Activated T-cell treated with anti-CD3 and anti-CD28 coated beads for 1 hour (primary cell): ENCODE data around the gene RAX2.
"Not testable (repeated sequence)": the region's sequence is repeated elsewhere in the genome, so short reads cannot be mapped to it uniquely, and the experiment has no call there.

Experiments used
- DNase-seq: peaks from one replicate; pipeline ENCODE4 v3.0.0-alpha.2; 2020; ENCODE audit warnings: low read depth

RAX2 gene

DNA sequence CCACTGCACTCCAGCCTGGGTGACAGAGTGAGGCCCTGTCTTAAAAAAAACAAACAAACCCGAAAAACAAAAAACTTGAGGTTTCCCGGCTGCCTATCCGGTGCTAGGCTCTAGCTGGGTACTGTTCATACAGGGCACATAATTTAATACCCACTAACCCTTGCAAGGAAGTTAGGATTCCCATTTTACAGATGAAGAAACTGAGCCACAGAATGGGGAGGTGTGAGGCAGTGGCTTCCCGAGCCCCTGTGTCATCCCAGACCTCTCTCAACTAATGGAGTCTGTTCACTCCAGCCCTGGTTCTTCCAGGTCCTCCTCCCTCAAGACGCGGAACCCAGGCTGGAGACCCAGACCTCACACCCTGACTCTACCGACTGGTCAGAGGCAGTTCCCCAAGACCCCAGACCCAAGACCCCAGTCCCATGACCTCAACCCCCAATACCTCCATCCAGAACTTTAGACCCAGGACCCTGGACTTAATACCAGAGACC, 11.1 kb downstream of the RAX2 start:
- DNase-seq = no peak

DNA sequence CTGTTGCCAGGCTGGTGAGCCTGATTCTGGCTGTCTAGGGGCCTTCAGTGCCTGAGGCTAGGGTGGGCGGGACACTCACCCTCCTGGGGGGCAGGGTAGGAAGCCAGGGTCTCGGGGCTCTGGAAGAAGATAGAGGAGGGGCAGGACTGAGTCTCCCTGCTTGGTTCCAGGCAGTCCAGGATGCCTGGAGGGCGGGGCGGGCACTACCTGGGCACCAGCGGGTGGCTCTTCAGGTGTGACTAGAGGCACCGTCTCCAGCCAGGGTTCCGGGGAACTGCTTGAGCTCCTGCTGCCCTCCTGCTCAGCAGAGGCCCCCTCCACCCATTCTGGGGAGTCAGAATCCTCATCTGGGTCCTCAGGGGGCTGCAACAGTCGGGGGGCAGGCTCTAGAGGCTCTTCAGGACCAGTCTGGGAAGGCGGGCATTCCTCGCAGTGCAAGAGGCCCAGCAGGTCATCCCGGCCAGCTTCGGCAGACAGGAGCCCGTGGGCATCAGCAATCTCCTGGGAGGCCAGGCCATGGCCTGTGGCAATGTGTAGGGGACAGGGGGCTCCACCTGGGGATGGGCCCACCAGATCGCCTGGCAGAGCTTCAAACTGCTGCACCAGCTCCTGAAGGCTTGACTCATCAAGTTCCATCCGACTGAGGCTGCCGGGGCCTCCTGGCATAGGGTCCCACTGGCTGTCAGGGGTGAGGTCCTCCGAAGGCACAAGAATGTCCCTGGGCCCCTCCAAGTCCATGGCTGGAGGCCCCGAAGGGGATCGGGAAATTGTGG, 12.4 kb downstream of the RAX2 start:
- no peak for DNase-seq

DNA sequence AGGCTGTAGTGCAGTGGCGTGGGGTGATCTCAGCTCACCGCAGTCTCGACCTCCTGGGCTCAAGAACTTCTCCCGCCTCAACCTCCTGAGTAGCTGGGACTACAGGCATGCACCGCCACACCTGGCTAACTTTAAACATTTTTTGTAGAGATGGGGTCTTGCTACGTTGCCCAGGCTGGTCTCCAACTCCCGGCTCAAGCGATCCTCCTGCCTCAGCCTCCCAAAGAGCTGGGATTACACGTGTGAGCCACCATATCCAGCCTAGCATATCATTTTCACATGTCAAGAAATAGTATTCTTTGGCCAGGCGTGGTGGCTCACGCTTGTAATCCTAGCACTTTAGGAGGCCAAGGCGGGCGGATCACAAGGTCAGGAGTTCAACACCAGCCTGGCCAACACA, 13.7 kb downstream of the RAX2 start:
- not testable (repeated sequence) for DNase-seq

DNA sequence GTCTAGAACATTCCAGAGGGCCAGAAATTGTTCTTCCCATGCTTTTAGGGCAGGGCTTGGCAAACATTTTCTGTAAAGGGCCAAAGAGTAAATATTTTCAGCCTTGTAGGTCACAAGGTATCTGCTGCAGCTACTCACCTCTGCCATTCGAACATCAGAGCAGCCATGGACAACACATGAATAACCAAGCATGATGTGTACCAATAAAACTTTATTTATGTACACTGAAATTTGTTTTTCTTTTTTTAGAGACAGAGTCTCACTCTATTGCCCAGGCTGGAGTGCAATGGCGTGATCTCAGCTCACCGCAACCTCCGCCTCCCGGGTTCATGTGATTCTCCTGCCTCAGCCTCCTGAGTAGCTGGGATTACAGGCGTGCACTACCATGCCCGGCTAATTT, 14.3 kb downstream of the RAX2 start:
- DNase-seq = not testable (repeated sequence)

DNA sequence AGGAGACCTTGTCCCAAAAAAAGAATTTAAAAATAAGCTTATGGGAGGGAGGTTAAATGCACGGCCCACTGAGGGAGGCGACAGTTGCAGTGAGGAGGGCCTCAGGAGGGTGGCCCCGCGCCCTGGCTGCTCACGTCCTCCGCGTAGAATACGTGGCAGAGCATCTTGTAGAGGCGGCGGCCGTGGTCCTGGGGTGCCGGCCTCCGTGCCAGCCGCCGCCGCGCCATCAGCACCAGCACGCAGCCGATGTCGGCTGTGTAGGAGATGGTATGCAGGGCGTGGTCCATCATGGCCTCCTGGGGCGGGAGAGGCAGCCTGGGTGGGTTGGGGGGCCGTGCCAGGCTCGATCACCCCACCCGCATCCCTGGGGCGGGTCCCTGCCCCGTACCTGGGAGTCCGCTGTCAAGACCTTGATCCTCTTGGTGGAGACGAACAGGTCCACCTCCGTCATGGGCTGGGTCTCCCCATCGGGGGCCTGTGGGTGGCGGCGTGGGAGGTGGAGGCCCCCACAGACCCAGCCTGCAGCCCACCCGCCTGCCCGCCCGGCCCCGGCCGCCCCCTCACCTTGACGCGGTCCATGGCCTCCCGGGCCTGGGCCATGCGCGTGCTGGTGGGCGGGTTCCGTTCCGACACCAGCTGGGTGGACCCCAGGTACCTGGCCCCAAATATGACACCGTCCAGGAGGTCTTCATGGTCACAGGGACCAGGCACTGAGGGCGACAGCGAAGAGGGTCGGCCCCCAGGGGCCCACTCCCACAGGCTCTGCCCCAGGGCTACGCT, 18.2 kb downstream of the RAX2 start:
- DNase-seq = no peak

DNA sequence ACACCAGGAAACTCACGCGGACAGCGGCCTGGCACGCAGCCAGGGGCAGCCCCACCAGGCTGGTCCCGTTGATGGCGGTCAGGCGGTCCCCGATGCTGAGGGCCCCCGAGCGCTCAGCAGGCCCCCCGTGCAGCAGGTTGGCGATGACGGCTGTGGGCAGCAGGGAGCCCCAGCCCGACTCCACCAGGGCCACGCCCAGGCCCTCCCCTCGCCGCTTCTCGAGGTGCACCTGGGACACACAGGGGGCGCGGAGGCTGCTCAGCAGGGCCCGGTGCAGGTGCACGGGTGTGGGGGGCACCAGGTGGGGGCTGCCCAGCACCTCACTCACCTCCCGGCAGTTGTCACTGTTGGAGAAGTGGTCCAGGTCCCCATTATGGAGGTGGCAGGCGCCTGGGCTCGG, 19.5 kb downstream of the RAX2 start:
- no peak for DNase-seq

DNA sequence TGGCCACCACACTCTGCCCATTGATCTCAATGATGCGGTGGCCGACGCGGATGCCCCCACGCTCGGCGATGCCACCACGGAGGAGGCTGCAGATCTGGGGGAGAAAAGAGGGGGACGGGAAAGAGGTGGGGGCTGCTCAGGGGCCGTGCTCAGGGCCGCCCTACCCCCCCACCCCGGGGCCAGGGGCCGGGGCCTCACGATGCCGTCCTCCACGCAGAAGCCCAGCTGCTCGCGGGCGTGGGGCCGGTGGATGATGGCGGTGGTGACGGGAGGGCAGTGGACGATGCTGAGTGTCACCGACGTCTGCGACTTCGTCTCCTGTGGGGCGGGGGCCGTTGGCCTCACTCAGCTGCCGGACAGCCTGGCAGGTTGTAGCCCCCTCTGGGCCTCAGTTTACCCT, 20.8 kb downstream of the RAX2 start:
- no peak for DNase-seq

DNA sequence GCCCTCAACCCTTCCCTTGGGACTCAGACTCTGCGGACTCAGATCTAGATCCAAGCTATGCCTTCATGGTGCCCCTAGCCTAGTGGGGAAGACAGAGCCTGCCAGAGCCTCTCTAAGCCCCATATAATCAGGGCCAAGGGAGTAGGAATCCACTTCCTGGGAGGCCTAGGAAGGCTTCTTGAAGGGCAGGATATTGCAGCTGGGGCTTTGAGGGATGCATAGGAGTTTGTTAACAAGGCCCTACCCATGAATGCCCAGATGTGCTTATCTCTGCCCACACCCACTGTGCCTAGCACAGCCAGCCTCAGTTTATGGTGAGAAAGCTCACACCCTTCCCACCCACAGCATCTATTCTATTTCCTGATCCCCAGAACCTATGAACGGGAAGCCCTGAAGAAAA, 21.8 kb downstream of the RAX2 start:
- DNase-seq = no peak

DNA sequence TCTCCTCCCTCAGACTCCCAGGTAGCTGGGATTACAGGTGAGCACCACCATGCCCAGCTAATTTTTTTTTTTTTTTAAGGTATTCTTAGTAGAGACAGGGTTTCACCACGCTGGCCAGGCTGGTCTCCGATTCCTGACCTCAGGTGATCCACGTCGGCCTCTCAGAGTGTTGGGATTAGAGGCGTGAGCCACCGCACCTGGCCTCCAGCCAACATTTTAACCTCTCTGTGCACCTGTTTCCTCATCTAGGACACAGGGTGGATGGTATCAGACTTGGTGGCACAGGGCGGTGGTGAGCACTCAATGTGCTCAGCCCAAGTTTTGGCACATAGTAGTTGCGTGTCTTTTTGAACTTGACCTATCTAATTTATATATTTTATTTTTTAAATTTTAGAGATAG, 23.1 kb downstream of the RAX2 start:
- no peak for DNase-seq

DNA sequence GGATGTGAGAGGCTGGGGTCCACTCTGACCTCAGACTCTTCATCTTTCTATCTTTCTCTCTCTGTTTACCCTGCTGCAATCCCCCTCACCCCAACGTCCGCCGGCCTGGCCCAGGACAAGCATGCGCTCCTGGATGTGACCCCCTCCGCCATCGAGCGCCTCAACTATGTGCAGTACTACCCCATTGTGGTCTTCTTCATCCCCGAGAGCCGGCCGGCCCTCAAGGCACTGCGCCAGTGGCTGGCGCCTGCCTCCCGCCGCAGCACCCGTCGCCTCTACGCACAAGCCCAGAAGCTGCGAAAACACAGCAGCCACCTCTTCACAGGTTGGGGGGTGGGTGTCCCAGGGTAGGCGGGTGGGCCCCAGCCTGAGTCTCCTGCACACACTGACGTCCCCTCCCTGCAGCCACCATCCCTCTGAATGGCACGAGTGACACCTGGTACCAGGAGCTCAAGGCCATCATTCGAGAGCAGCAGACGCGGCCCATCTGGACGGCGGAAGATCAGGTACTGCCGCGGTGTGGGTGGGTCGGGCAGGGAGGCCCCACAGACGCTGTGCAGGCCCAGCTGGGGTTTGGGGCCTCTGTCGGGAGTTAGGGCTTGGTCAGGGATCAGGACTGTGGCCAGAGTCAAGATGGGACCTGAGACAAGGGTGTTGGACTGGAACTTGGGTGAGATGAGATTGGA, 25.5 kb downstream of the RAX2 start:
- DNase-seq = no peak

DNA sequence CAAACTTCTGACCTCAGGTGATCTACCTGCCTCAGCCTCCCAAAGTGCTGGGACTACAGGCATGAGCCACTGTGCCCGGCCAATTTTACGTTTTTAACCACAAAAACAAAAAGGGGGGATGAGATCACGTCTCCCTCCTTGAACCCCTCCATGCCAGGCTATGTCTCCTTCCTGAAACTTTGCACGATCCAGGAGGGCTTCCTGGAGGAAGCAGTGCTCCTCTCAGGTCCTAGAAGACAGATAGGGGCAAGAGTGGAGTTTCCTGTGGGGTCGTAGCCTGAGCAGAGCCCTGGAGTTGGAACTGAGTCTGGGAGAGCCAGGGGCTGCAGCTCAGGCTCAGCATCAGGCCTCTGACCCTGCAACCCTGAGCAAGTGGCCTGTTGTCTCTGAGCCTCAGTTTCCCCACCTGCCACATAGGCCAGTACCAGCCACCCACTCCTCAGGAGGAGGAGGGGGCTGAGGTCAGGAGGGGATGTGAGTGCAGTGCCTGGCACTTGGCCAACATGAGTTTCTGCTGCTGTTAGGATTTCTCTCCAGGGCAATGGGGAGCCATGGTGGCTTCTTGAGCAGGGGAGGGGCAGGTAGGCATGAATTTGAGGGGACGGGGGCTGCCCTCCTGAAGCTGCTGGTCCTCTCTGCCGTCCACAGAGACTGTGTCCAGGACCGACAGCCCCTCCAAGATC, 26.5 kb downstream of the RAX2 start:
- no peak for DNase-seq

DNA sequence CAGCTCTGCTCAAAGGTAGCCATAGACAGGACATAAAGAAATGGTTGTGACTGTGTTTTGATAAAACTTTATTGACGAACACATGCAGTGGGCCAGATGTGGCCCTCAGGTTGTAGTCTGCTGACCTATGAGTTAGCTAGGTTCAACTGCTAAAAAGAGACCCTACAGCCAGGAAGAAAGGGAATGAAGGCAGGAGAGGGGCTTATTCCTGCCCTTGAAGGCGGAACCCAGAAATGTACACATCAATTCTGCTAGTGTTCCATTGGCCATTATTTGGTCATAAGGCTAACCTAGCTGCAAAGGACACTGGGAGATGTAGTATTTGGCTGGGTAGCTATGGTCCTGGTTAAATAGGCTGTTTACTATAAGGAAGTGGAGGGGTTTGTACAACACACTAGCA, 28.5 kb downstream of the RAX2 start:
- no peak for DNase-seq

DNA sequence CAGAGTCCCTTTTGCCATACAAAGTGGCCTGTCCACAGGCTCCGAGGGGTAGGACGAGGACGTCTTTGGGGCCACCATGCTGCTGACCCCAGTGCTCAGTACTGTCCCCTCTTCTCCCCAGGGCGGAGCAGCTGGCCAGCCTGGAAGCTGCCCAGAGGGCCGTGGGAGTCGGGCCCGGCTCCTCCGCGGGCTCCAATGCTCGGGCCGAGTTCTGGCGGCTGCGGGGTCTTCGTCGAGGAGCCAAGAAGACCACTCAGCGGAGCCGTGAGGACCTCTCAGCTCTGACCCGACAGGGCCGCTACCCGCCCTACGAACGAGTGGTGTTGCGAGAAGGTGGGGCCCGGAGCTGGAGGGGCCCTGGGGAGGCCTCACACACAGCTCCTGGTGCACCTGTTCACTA, 31.6 kb downstream of the RAX2 start:
- DNase-seq = no peak

DNA sequence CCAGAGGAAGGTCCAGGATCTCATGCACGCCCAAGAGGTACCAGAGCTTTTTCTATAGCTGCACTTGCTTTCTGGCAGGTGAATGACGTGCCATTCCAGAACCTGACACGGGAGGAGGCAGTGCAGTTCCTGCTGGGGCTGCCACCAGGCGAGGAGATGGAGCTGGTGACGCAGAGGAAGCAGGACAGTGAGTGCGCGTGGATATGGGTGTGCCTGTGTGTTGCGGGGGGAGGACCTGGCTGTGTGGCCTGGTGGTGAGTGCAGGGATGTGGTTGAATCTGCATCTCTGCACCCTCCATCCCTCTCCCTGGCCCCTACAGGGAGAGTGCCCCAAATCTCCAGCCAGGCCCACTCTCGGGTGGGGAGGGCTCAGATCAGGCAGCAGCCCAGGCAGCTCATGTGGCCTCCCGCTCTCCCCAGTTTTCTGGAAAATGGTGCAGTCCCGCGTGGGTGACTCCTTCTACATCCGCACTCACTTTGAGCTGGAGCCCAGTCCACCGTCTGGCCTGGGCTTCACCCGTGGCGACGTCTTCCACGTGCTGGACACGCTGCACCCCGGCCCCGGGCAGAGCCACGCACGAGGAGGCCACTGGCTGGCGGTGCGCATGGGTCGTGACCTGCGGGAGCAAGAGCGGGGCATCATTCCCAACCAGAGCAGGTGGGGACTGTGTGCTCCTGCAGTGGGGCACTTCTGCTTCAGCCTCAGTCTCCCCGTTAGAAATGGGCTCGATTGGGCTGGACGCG, 33.4 kb downstream of the RAX2 start:
- no peak for DNase-seq

DNA sequence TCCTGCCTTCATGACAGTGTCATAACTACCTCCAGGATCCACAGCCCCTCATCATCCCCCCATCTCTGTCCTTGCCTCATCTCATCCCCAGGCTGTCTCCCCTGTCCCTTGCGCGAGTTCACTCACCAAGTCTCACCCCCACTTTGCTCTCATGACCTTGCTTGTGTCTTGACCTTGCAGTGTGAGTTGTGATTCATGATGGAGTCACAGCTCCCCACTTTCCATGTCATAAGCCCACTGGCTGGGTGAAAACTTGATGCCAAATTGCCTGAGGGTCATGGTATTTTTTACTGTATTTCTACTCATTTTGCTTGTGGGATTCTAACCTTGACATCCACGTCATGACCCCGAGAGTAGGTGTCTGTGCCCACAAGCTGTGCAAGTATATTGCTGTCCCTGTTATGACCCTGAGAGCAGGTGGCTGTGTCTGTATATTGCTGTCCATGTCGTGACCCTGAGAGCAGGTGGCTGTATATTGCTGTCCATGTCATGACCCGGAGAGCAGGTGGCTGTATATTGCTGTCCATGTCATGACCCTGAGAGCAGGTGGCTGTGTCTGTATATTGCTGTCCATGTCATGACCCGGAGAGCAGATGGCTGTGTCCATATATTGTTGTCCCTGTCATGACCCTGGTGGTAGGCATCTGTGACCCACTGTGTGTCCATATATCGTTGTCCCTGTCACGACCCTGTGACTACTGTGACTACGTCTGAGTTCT, 34.4 kb downstream of the RAX2 start:
- no peak for DNase-seq

DNA sequence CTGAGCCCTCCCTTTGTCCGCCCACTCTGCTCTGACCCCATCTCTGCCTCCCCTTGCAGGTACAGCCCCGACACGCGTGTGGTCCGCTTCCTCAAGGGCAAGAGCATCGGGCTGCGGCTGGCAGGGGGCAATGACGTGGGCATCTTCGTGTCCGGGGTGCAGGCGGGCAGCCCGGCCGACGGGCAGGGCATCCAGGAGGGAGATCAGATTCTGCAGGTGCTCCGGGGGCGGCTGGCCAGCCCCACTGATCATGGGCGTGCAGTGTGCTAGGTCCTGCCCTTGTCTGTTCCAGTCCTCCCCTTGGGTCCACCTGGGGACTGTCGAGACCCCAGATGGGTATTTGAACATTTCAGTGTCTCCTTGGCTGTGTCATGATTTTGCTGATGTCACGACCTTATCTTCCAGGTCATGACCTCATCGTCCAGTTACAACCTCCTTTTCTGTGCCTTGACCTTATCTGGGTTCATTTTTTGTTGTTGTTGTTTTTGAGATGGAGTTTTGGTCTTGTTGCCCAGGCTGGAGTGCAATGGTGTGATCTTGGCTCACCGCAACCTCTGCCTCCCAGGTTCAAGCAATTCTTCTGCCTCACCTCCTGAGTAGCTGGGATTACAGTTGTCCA, 35.8 kb downstream of the RAX2 start:
- no peak for DNase-seq

DNA sequence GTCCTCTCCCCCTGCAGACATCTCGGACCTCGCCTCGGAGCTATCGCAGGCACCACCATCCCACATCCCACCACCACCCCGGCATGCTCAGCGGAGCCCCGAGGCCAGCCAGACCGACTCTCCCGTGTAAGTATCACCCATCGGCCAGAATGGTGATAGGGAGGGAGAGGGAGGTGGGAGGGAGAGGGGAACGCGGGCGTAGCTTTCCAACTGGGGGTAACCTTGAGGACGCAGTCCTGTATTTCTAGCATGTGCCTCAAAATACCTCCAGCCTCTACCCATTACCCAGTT, 37.8 kb downstream of the RAX2 start:
- no peak for DNase-seq

DNA sequence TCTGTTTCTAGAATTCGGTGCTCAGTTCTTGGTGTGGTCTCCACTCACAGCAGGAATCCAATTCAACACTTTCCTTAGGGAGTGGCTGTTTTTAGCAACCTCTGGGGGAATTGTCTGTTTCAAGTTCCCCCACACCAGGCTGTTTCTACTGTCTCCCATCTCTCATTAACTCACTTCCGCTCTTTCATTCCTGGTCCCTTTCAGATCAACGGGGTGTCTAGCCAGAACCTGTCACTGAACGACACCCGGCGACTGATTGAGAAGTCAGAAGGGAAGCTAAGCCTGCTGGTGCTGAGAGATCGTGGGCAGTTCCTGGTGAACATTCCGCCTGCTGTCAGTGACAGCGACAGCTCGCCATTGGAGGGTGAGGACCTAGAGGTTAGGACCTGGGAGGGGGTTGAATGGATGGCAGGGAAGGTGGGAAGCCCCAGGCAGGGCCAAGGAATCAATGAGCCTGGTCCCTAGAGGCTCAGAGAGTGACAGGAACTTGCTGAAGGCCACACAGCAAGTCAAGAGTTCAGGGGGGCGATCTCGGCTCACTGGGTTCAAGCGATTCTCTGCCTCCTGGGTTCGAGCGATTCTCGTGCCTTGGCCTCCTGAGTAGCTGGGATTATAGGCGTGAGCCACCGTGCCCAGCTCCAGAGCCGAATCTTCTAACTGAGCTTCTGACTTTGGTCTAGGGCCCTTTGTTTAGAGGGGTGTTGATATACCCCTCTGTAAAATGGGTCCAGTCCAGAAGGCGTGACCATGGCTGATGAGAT, 38.3 kb downstream of the RAX2 start:
- no peak for DNase-seq

DNA sequence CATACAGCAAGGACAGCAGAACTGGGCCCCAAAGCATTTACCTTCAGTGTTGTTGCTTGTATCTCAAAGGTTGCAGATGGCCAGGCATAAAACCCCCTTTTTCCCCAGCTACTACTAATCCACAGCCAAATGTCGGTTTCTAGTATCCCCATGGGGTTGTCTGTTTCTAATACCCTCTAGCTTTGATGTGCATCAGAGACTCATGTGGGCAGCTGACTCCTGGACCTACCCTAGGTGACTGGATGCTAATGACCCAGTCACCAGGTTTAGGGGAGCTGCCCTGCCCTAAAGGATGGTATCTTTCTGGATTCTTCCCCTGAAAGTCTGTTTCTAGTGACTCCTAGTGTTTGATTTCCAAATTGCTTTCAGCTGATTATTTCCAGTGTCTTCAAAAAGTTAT, 39.9 kb downstream of the RAX2 start:
- no peak for DNase-seq

DNA sequence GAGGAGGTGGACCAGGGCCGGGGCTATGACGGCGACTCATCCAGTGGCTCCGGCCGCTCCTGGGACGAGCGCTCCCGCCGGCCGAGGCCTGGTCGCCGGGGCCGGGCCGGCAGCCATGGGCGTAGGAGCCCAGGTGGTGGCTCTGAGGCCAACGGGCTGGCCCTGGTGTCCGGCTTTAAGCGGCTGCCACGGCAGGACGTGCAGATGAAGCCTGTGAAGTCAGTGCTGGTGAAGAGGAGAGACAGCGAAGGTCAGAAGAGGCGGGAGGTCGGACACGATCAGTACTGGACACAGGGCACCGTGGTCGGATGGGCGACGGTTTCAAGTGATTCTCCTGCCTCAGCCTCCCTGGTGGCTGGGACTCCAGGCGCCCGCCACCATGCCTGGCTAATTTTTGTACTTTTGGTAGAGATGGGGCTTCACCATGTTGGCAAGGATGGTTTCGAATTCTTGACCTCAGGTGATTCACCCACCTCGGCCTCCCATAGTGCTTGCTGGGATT, 41.5 kb downstream of the RAX2 start:
- DNase-seq = no peak
